HepG2 (cell line): ENCODE results near the gene WSB1. TPM values are rescaled to one million over a fixed set of nuclear protein-coding genes. Genes with fewer than 3 reads are reported as not detected.

Experiments
- FOXP4 ChIP-seq: sonication (generic); formaldehyde crosslinking; IDR thresholded peaks from 2 replicates; pipeline ENCODE4 v1.4.0; 2020; ENCODE audit warnings: missing genetic modification reagents
- HDAC1 ChIP-seq: sonication (generic); formaldehyde crosslinking; IDR thresholded peaks from 2 replicates; pipeline ENCODE4 v1.5.1; 2020; ENCODE audit warnings: mild to moderate bottlenecking, missing genetic modification reagents
- KLF16 ChIP-seq, 2 experiments: sonication (generic) in 1 of 2; formaldehyde crosslinking in 1 of 2; IDR thresholded peaks; 2 replicates each; pipeline versions ENCODE4 v1.6.1 to v1.8.0; 2016 to 2023; ENCODE audit warnings: missing genetic modification reagents in 2 of 2, missing compliant biosample characterization in 1 of 2
- MATR3 ChIP-seq: sonication (generic); formaldehyde crosslinking; IDR thresholded peaks from 2 replicates; pipeline ENCODE4 v1.4.0; 2020; ENCODE audit warnings: missing genetic modification reagents
- MED1 ChIP-seq: sonication (generic); formaldehyde crosslinking; IDR thresholded peaks from 2 replicates; pipeline ENCODE4 v1.4.0; 2020; ENCODE audit warnings: missing genetic modification reagents
- NCOA2 ChIP-seq: sonication (generic); formaldehyde crosslinking; IDR thresholded peaks from 2 replicates; pipeline ENCODE4 v1.8.0; 2022; ENCODE audit warnings: inconsistent platforms
- POGZ ChIP-seq: sonication (generic); formaldehyde crosslinking; IDR thresholded peaks from 2 replicates; pipeline ENCODE4 v1.4.0; 2020; ENCODE audit warnings: mild to moderate bottlenecking, missing genetic modification reagents
- SOX13 ChIP-seq, 3 experiments: fragments of 450-650 bp in 1 of 3; sonication (generic) in 1 of 3; formaldehyde crosslinking in 1 of 3; IDR thresholded peaks in 2 of 3; conservative IDR thresholded peaks in 1 of 3; 2 replicates each; pipeline versions ENCODE4 v1.5.0 to v1.6.1; 2016 to 2020; ENCODE audit warnings: antibody characterized with exemption in 1 of 3, mild to moderate bottlenecking in 1 of 3, missing compliant biosample characterization in 1 of 3, missing genetic modification reagents in 1 of 3, moderate library complexity in 1 of 3
- SOX6 ChIP-seq, 2 experiments: fragments of 450-650 bp in 1 of 2; sonication (generic) in 1 of 2; formaldehyde crosslinking in 1 of 2; IDR thresholded peaks; 2 replicates each; pipeline versions ENCODE4 v1.4.0 to v1.6.1; 2017 to 2020; ENCODE audit warnings: antibody characterized with exemption in 1 of 2, mild to moderate bottlenecking in 1 of 2, missing genetic modification reagents in 1 of 2
- TARDBP ChIP-seq: sonication (generic); formaldehyde crosslinking; IDR thresholded peaks from 2 replicates; pipeline ENCODE4 v1.8.0; 2022; ENCODE audit warnings: mild to moderate bottlenecking, missing genetic modification reagents
- TEAD3 ChIP-seq: optimal IDR thresholded peaks from 2 replicates; pipeline ENCODE3; 2016; ENCODE audit warnings: borderline replicate concordance
- TFAP4 ChIP-seq: sonication (generic); IDR thresholded peaks from 2 replicates; pipeline ENCODE4 v1.6.1; 2016; ENCODE audit warnings: low read depth, borderline replicate concordance
- ZBTB21 ChIP-seq: sonication (generic); formaldehyde crosslinking; IDR thresholded peaks from 2 replicates; pipeline ENCODE4 v1.4.0; 2020; ENCODE audit warnings: missing genetic modification reagents
- ZGPAT ChIP-seq: IDR thresholded peaks from 2 replicates; pipeline ENCODE4 v1.6.1; 2016; ENCODE audit warnings: mild to moderate bottlenecking
- ZNF414 ChIP-seq: sonication (generic); formaldehyde crosslinking; IDR thresholded peaks from 2 replicates; pipeline ENCODE4 v1.5.0; 2020; ENCODE audit warnings: missing genetic modification reagents
- ZNF546 ChIP-seq: sonication (generic); formaldehyde crosslinking; conservative IDR thresholded peaks from 2 replicates; pipeline ENCODE4 v1.8.1; 2023; ENCODE audit warnings: mild to moderate bottlenecking, missing genetic modification reagents
- ZNF687 ChIP-seq: sonication (generic); formaldehyde crosslinking; IDR thresholded peaks from 2 replicates; pipeline ENCODE4 v1.5.1; 2020; ENCODE audit warnings: mild to moderate bottlenecking, missing genetic modification reagents, moderate library complexity
- ZNF883 ChIP-seq: sonication (generic); formaldehyde crosslinking; IDR thresholded peaks from 2 replicates; pipeline ENCODE4 v1.5.1; 2020; ENCODE audit warnings: mild to moderate bottlenecking, missing genetic modification reagents; ENCODE audit errors: not compliant biosample characterization
- polyA plus RNA-seq, 8 experiments: library from polyadenylated mRNA; depleted of rRNA in 3 of 8; stranded (reverse) in 7 of 8; unstranded in 1 of 8; fragments of >200 nt; fragmentation: Illumina TruSeq in 4 of 8; extraction: Trizol in 4 of 8; gene quantifications; 2 replicates each; pipeline versions ENCODE4 v1.2.1 to v1.2.3, GENCODE V29; 2011 to 2016; ENCODE audit warnings: low read depth in 4 of 8, missing spikeins in 1 of 8, mixed read lengths in 1 of 8; ENCODE audit not compliant: insufficient read depth in 1 of 8
- total RNA-seq, 5 experiments: library from RNA; depleted of rRNA; stranded (reverse); fragments of >200 nt; fragmentation: Illumina TruSeq; extraction: Trizol; gene quantifications; 2 replicates each; pipeline ENCODE4 v1.2.3, GENCODE V29; 2016; ENCODE audit warnings: low read depth in 1 of 5

Gene WSB1
- total and polyA plus RNA-seq, 2 of the 13 experiments (the other 11 are each of a cell fraction or from before 2014, with no cell fraction given), result 81.3 to 294 TPM

GRCh38 chr17:27247071-27247957, 46.6 kb upstream of the WSB1 start (continued):
- 0 out of 2 replicates have a peak, but pooled peaks have one; percentile 48 for TF ChIP-seq ZBTB21 (CRISPR knock-in tag)
- peak; percentile 60; the same call in 1 of the 2 replicates for TF ChIP-seq ZGPAT (CRISPR knock-in tag)
- peak; percentile 47 for TF ChIP-seq TEAD3 (CRISPR knock-in tag)
- TF ChIP-seq ZNF414 (CRISPR knock-in tag), result no peak
- TF ChIP-seq ZNF687 (CRISPR knock-in tag), result peak; percentile 47
- no peak for TF ChIP-seq SOX13 (IDR thresholded peaks at IDR 0.05)
- TF ChIP-seq SOX13 (CRISPR knock-in tag; conservative IDR thresholded peaks at IDR 0.05 in 1 of 2, IDR thresholded peaks at IDR 0.05 in 1 of 2), result peak in 1 of 2 experiments; percentile 78; a peak in 1 of 4 replicates
- no peak for TF ChIP-seq MATR3
- TF ChIP-seq FOXP4 (CRISPR knock-in tag), result peak; percentile 75
- no peak for TF ChIP-seq TFAP4
- no peak for TF ChIP-seq ZNF546 (CRISPR knock-in tag)
- TF ChIP-seq MED1, result peak; percentile 71
- TF ChIP-seq TARDBP (CRISPR knock-in tag), result peak; percentile 58; the same call in 1 of the 2 replicates
- peak; percentile 53; the same call in 1 of the 2 replicates for TF ChIP-seq NCOA2 (CRISPR knock-in tag)
- 0 out of 2 replicates have a peak, but pooled peaks have one; percentile 41 for TF ChIP-seq HDAC1
- TF ChIP-seq SOX6 (IDR thresholded peaks at IDR 0.05), result no peak
- TF ChIP-seq SOX6 (CRISPR knock-in tag; IDR thresholded peaks at IDR 0.05), result peak; percentile 42; the same call in 1 of the 2 replicates
- no peak; the same call in 1 of the 2 replicates for TF ChIP-seq POGZ (CRISPR knock-in tag)
- 0 out of 4 replicates have a peak, but pooled peaks of 1 of the 2 experiments have one; percentile 41 for TF ChIP-seq KLF16 (CRISPR knock-in tag; IDR thresholded peaks at IDR 0.05)
- no peak for TF ChIP-seq ZNF883 (CRISPR knock-in tag)
